K562 (cell line): ENCODE results near the gene APP. TPM values are rescaled to one million over a fixed set of nuclear protein-coding genes. Genes with fewer than 3 reads are reported as not detected.
"Not testable (repeated sequence)": the region's sequence is repeated elsewhere in the genome, so short reads cannot be mapped to it uniquely, and the experiment has no call there.

ENCODE experiments used
- ATAC-seq: fragments of 200-7000 bp; cut with Tn5 transposase; 3 replicates; pipeline ENCODE4 v1.9.1; 2020; ENCODE audit warnings: moderate library complexity
- BruUV-seq: library from RNA; stranded (reverse); fragments of 400-500 nt; replicated peaks from 2 replicates; lab custom pipeline; 2021; lab: Mats Ljungman, UMichigan
- CTCF ChIA-PET: fragments of 300-600 bp; formaldehyde crosslinking; extraction: SDS; loops from one replicate; lab custom pipeline; 2021; ENCODE audit warnings: low intra/inter-chr PET ratio; lab: Yijun Ruan, JAX
- POLR2A ChIA-PET: fragments of 300-600, 350-650 bp; sonication (Branson Sonifier 250); formaldehyde crosslinking; extraction: SDS; loops from one replicate; lab custom pipeline; 2021; ENCODE audit warnings: antibody characterized with exemption, inconsistent platforms; lab: Yijun Ruan, JAX
- DNase-seq, 4 experiments: peaks; one replicate each; pipeline versions ENCODE4 v3.0.0 to v3.0.0-alpha.2; 2011 to 2018; ENCODE audit warnings: low spot score in 3 of 4, mixed read lengths in 3 of 4; ENCODE audit errors: extremely low read depth in 1 of 4
- FAIRE-seq: peaks from 2 replicates; lab custom pipeline; 2011; peaks lifted over from hg19 to GRCh38; lab: Jason Lieb, UNC
- H2AFZ ChIP-seq: 2 replicates; pipeline ENCODE4 v1.6.0; 2011; ENCODE audit warnings: low read depth, low read length, control low read depth, inconsistent platforms
- H3K27ac ChIP-seq: fragments of 200-600 bp; 3 replicates; pipeline ENCODE4 v1.8.0; 2011; ENCODE audit warnings: low read depth, mild to moderate bottlenecking, control low read depth, inconsistent platforms, low read length, moderate library complexity, mixed read lengths; ENCODE audit errors: extremely low read depth
- H3K27me3 ChIP-seq, 2 experiments: fragments of 300-600 bp in 1 of 2; 2 replicates in 1 of 2; 3 replicates in 1 of 2; pipeline versions ENCODE4 v1.6.0 to v1.8.0; 2011; ENCODE audit warnings: inconsistent platforms in 2 of 2, low read length in 2 of 2, mild to moderate bottlenecking in 1 of 2, mixed read lengths in 1 of 2, moderate library complexity in 1 of 2; ENCODE audit not compliant: control insufficient read depth in 2 of 2, insufficient read depth in 2 of 2
- H3K36me3 ChIP-seq: fragments of 300-600 bp; 3 replicates; pipeline ENCODE4 v1.8.0; 2011; ENCODE audit warnings: mild to moderate bottlenecking, low read length, inconsistent platforms; ENCODE audit not compliant: control insufficient read depth, insufficient read depth
- H3K4me1 ChIP-seq, 2 experiments: fragments of 200-600 bp in 1 of 2; replicated peaks in 1 of 2; 2 replicates in 1 of 2; 3 replicates in 1 of 2; pipeline versions ENCODE4 v1.5.1 to v1.8.0; 2011; ENCODE audit warnings: inconsistent platforms in 2 of 2, low read length in 2 of 2, mild to moderate bottlenecking in 1 of 2, mixed read lengths in 1 of 2, moderate library complexity in 1 of 2; ENCODE audit not compliant: control insufficient read depth in 2 of 2, insufficient read depth in 2 of 2
- H3K4me2 ChIP-seq: 2 replicates; pipeline ENCODE4 v1.6.1; 2011; ENCODE audit warnings: low read length, control low read depth, inconsistent platforms, mixed read lengths; ENCODE audit not compliant: insufficient read depth
- H3K4me3 ChIP-seq: fragments of 200-600 bp; sonication (generic), shearing (Covaris generic); 2 replicates; pipeline ENCODE4 v1.5.1; 2016; ENCODE audit warnings: control low read depth, inconsistent platforms
- H3K79me2 ChIP-seq: fragments of 200-600 bp; 3 replicates; pipeline ENCODE4 v1.8.0; 2011; ENCODE audit warnings: low read length, inconsistent platforms; ENCODE audit not compliant: control insufficient read depth, insufficient read depth
- H3K9ac ChIP-seq, 2 experiments: 2 replicates each; pipeline versions ENCODE4 v1.6.0 to v1.6.1; 2011; ENCODE audit warnings: low read depth in 2 of 2, low read length in 2 of 2, control low read depth in 1 of 2, inconsistent platforms in 1 of 2, mild to moderate bottlenecking in 1 of 2, mixed read lengths in 1 of 2; ENCODE audit not compliant: insufficient read depth in 1 of 2
- H3K9me1 ChIP-seq: one replicate; pipeline ENCODE4 v1.6.0; 2011; ENCODE audit warnings: inconsistent platforms, mild to moderate bottlenecking, low read length, moderate library complexity; ENCODE audit not compliant: control insufficient read depth, insufficient read depth
- H3K9me3 ChIP-seq: replicated peaks from 2 replicates; pipeline ENCODE4 v1.5.1; 2011; ENCODE audit warnings: low read depth, low read length, inconsistent platforms; ENCODE audit not compliant: control insufficient read depth, insufficient read depth
- H4K20me1 ChIP-seq: replicated peaks from 2 replicates; pipeline ENCODE4 v1.6.1; 2011; ENCODE audit warnings: low read length, inconsistent platforms, mixed read lengths; ENCODE audit not compliant: control insufficient read depth, insufficient read depth
- CUX1 ChIP-seq: fragments of 200-800 bp; sonication (Bioruptor generic); IDR thresholded peaks from 2 replicates; pipeline ENCODE4 v1.6.1; 2016; ENCODE audit warnings: missing genetic modification characterization, missing compliant biosample characterization
- PHB2 ChIP-seq: fragments of 450-650 bp; IDR thresholded peaks from 2 replicates; pipeline ENCODE4 v1.6.1; 2017; ENCODE audit warnings: low read depth
- WGBS: fragments of 100-300 bp; shearing (Covaris generic); methylation state at CpG from one replicate; pipeline ENCODE4 v1.1.6; 2016; ENCODE audit warnings: low coverage, mixed read lengths; ENCODE audit not compliant: insufficient coverage; ENCODE audit errors: missing lambda C conversion rate; 5-methylcytosine and 5-hydroxymethylcytosine counted together
- in situ Hi-C: fragments of 300-500 bp; cut with MboI; formaldehyde crosslinking; loops from 4 replicates; pipeline ENCODE4 v1.15.0; 2018; ENCODE audit warnings: inconsistent platforms, mixed read lengths
- intact Hi-C: fragments of 100-400 bp; cut with micrococcal nuclease; formaldehyde crosslinking; loops from 2 replicates; pipeline ENCODE4 v1.14.2; 2022
- polyA plus RNA-seq, 8 experiments: library from polyadenylated mRNA; depleted of rRNA in 4 of 8; stranded (reverse) in 5 of 8; unstranded in 3 of 8; fragments of >200 nt; fragmentation: Nextera tagmentation in 2 of 8; fragmentation: Illumina TruSeq in 1 of 8; extraction: Ambion mirVana in 2 of 8; extraction: Trizol in 1 of 8; gene quantifications; 2 replicates each; pipeline versions ENCODE4 v1.2.1 to v1.2.3, GENCODE V29; 2011 to 2014; ENCODE audit warnings: inconsistent platforms in 1 of 8, missing spikeins in 1 of 8
- total RNA-seq, 7 experiments: library from RNA; depleted of rRNA in 6 of 7; stranded (reverse); fragments of >200 nt in 6 of 7; fragmentation: Illumina TruSeq in 2 of 7; extraction: Trizol in 2 of 7; gene quantifications; 2 replicates each; pipeline versions ENCODE4 v1.2.1 to v1.2.3, GENCODE V29; 2011 to 2021; ENCODE audit warnings: low replicate concordance in 1 of 7

APP gene
- total and polyA plus RNA-seq, 9 of the 15 experiments (the other 6 are each of a cell fraction or from before 2014, with no cell fraction given): 0.01 to 1.5 (median 0.16) TPM; not detected in 5

- TF ChIP-seq CUX1 (CRISPR knock-in tag): no peak
- TF ChIP-seq PHB2: no peak
Observed at GRCh38 chr21:26131554-26131953, 39.0 kb downstream of the APP start (continued).

GRCh38 chr21:26131053-26131452 is 39.5 kb downstream of the APP start:
- in situ Hi-C loops, intact Hi-C loops, DNase-seq, H3K9ac ChIP-seq, H3K4me3 ChIP-seq, H3K4me2 ChIP-seq, H3K36me3 ChIP-seq, H2AFZ ChIP-seq, H3K9me3 ChIP-seq, ATAC-seq, H4K20me1 ChIP-seq, H3K9me1 ChIP-seq, CTCF ChIA-PET, H3K27ac ChIP-seq, H3K4me1 ChIP-seq, H3K27me3 ChIP-seq, H3K79me2 ChIP-seq, FAIRE-seq, POLR2A ChIA-PET, BruUV-seq: not testable (repeated sequence)
- WGBS: 6% methylated on average over 9 of the region's 14 CpGs
